NCI-H1048 (cell line): ENCODE measurements around the gene SCGB1D1.
"Not testable (repeated sequence)": the region's sequence is repeated elsewhere in the genome, so short reads cannot be mapped to it uniquely, and the experiment has no call there.

Source experiments
- DNase-seq: peaks from one replicate; lab custom pipeline; 2025; lab: John Stamatoyannopoulos, UW

The SCGB1D1 gene

DNA sequence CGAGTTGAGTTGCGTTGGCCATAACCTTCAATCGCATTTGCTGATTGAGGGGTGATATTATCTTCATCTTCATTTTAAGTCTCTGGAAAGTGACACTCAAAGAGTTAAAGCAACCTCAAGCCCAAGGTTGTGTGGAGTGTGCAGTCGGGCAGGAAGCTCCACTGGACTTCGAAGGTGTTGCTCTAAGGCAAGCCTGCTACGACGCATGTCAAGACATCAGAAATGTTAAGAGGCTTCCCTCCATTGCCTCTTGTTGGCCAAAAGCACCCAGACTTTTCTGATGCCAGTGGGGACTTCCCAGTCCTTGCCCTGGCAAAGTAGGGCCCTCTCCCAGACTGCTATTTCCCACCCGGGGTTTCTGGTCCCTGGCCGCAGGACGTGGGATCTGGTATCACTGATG is 23.6 kb upstream of the SCGB1D1 start:
- no peak for DNase-seq

GRCh38 chr11:62169448-62169847 is 20.6 kb upstream of the SCGB1D1 start:
- no peak for DNase-seq

DNA sequence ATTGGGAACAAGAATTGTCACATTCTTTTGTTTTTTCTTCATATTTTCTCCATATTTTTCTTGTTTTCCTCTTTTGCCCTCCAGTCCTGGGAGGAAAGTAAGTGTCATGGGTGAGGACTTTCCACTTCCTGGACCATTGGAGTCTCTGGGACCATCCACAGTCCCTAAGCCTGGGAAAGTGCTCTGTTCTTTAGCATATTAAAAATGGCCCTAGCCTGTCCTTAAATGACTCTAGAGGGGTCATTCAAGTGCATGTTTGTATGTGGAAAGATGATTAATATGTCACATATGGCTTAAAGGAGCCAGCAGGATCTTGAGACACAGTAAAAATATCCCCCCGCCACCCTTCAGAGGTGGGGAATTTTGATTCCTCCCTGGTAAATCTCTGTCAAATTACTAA is 20.1 kb upstream of the SCGB1D1 start:
- no peak for DNase-seq

DNA sequence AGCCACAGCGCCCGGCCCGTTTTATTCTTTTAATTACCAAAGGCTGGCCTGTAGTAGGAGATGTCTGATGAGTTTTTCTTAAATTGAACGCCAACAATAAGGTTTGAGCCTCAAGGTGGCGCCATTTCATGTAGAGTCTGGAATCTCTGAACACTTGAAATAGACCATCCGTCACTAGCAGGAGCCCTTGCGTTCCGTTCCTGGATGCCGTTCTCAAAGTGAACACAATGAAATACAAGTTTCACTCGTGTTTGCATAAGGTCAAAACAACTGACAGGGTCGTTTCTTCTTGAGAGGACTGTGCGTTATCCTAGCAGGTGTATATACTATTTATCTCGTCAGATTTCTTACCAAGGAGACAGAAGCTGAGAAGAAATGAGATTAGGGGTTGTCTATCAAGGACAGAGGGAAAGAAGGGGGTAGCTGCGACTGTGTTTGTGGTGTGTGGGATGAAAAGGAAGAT is 18.7 kb upstream of the SCGB1D1 start:
- DNase-seq = peak; percentile 65

GRCh38 chr11:62172294-62172693 is 17.7 kb upstream of the SCGB1D1 start:
- DNase-seq = no peak

GRCh38 chr11:62176766-62177165 is 13.2 kb upstream of the SCGB1D1 start:
- DNase-seq = no peak

DNA sequence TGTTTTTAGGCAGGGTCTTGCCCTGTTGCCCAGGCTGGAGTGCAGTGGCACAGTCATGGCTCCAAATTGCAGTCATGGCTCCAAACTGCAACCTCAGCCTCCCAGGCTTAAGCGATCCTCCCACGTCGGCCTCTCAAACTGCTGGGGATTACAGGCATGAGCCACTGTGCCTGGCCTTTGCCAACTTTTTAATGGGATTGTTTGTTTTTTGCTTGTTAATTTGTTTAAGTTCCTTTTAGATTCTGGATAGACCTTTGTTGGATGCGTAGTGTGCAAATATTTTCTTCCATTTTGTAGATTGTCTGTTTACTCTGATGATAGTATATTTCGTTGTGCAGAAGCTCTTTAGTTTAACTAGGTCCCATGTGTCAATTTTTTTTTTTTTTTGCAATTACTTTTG is 10.0 kb upstream of the SCGB1D1 start:
- DNase-seq = no peak

DNA sequence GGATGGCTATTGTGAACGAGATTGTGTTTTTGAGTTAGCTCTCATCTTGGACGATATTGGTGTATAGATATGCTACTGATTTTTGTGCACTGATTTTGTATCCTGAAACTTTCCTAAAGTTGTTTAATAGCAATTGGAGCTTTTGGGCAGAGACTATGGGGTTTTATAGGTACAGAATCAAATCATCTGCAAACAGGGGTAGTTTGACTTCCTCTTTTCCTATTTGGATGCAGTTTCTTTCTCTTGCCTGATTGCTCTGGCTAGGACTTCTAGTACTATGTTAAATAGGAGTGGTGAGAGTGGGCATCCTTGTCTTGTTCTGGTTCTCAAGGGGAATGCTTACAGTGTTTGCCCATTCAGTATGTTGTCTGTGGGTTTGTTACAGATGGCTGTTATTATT is 8.9 kb upstream of the SCGB1D1 start:
- DNase-seq = no peak

- no peak for DNase-seq
Measured at GRCh38 chr11:62182147-62182891, 7.7 kb upstream of the SCGB1D1 start.

- DNase-seq = no peak
Measured at GRCh38 chr11:62186195-62186594, 3.8 kb upstream of the SCGB1D1 start.

DNA sequence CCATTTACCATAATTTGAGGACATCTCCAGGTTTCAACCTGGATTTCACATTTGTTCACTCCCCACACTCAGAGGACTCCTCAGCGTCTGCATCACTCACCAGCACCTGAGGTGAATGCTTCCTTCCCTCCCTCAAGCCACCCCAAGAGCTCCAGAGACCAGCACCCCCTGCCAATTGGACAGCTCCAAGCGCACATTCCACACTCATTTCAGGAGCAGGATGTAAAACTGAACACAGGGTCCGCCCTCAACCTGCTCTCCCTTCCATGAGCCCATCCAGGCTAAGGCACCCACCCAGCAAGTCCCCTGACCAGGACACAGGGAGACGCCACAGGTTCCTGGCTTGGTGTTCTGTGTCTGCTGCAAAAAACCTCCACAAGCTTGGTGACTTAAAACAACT is 3.9 kb downstream of the SCGB1D1 start:
- DNase-seq = no peak

GRCh38 chr11:62195010-62195409 is 5.0 kb downstream of the SCGB1D1 start:
- not testable (repeated sequence) for DNase-seq

DNA sequence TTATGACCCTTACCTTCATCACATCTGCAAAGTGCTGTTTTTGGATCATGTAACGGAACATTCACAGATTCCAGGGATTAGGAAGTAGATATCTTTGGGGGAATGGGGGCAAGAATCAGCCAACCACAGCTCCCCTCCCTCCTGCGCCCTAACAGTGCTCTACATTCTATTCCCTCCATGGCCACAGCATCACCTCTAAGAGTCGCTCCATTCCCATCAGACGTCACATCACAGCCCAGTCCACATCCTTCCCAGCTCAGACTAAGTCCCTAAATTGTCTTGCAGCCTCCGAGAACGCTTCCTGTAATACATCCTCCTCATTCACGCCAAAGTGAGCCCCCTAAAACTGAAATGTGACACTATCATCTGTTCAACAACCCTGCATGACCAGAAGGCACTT is 5.9 kb downstream of the SCGB1D1 start:
- DNase-seq = no peak

- not testable (repeated sequence) for DNase-seq
Measured at GRCh38 chr11:62197400-62197799, 7.4 kb downstream of the SCGB1D1 start.

GRCh38 chr11:62201376-62201775 is 11.4 kb downstream of the SCGB1D1 start:
- no peak for DNase-seq

- no peak for DNase-seq
Measured at GRCh38 chr11:62202910-62203309, 12.9 kb downstream of the SCGB1D1 start.

DNA sequence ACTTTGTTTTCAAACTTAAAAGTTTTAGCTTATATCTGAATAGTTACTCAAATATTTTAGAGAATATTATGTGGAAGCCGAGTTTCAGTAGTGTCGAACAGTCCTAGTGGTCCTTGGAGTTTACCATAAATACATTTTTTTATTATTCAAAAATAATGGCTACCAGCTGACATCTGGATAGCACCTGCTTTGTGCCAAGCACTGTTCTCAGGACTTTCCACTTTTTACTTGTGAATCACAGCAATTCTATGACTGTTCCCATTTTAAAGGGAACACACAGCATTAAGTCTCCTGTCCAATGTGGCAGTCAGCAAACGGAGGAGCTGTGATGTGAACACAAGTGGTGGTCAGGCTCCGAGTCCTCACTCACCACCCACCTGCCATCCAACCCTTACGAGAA is 14.4 kb downstream of the SCGB1D1 start:
- DNase-seq = no peak

GRCh38 chr11:62205441-62205840 is 15.4 kb downstream of the SCGB1D1 start:
- DNase-seq = no peak

DNA sequence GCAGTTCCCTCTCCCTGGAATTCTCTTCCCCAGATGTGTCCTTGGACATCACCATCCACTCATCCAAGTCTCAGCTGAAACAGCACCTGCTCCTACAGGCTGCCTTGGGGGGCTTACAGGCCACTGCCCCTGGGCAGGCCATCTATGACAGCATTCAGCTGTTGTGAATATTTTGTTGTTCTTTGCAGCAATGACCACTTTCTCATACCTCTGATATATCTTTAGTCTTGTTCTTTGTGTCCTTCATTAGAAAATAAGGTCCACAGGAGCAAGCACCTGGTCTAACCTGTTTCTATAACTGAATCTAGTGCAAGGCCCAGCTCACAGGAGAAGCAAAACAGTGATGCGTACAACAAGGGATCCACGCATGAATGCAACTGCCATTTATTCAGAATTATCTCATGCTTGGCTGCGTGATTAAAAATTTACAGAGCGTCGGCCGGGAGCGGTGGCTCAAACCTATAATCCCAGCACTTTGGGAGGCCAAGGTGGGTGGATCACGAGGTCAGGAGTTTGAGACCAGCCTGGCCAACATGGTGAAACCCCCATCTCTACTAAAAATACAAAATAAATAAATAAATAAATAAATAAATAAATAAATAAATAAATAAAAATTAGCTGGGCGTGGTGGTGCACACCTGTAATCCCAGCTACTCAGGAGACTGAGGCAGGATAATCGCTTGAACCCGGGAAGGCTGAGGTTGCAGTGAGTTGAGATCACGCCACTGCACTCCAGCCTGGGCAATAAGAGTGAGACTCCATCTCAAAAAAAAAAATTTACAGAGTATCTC is 16.5 kb downstream of the SCGB1D1 start:
- DNase-seq = not testable (repeated sequence)

DNA sequence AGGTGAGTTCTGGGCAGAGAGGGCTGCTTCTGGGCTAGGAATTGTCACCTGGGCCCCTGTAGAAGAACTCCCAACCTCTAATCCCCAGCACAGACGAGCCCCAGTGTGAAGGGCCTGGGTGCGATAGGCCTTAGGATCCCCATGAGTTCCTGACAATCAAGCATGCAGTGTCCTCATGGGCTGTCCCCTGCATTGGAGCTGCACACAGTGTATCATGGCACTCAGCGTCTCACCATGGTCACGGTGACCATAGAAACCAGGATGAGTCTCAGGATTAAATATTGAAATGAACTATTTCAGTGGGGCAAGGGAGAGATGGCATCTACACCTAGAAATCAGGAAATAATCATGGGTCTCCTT is 18.7 kb downstream of the SCGB1D1 start:
- DNase-seq = no peak

GRCh38 chr11:62217191-62217748 is 27.3 kb downstream of the SCGB1D1 start:
- DNase-seq = no peak

GRCh38 chr11:62221498-62221897 is 31.5 kb downstream of the SCGB1D1 start:
- DNase-seq = no peak

GRCh38 chr11:62223095-62223494 is 33.1 kb downstream of the SCGB1D1 start:
- DNase-seq = no peak
